MM.1S (cell line): ENCODE measurements around the gene TENM4.

Experiments
- EZH2 ChIP-seq: fragments of 300-600 bp; sonication (generic); optimal IDR thresholded peaks from 2 replicates; pipeline ENCODE3; 2017; ENCODE audit warnings: low read depth, mild to moderate bottlenecking, antibody characterized with exemption, low read length, mixed read lengths
- EZH2phosphoT487 ChIP-seq: fragments of 300-600 bp; sonication (generic); IDR thresholded peaks from 2 replicates; pipeline ENCODE4 v1.6.1; 2018; ENCODE audit warnings: antibody characterized with exemption, low read length
- TF ChIP-seq, protein P1 (sequence below): fragments of 300-600 bp; sonication (generic); IDR thresholded peaks from 2 replicates; pipeline ENCODE4 v1.5.1; 2016; ENCODE audit warnings: antibody characterized with exemption, low read length, mixed read lengths

DNA sequence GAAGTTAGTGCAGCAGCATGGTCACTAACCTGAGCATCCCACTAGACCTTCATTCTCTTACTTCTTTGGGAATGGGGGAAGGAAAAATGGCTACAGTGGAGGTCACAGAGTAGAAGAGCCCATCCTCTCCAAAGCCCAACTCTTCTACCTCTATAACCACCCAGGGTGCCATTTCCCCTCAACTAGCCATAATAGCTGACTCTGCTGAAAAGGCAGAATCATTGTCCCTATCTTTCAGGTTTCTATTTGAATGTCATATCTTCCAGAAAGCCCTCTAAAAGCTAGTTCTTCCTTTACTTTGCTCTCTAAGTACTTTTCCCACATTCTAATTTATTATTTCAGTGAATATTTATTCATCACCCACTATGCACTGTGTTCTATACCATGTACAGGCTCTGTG lies 421.6 kb downstream of the TENM4 start:
- TF ChIP-seq, protein P1, sequence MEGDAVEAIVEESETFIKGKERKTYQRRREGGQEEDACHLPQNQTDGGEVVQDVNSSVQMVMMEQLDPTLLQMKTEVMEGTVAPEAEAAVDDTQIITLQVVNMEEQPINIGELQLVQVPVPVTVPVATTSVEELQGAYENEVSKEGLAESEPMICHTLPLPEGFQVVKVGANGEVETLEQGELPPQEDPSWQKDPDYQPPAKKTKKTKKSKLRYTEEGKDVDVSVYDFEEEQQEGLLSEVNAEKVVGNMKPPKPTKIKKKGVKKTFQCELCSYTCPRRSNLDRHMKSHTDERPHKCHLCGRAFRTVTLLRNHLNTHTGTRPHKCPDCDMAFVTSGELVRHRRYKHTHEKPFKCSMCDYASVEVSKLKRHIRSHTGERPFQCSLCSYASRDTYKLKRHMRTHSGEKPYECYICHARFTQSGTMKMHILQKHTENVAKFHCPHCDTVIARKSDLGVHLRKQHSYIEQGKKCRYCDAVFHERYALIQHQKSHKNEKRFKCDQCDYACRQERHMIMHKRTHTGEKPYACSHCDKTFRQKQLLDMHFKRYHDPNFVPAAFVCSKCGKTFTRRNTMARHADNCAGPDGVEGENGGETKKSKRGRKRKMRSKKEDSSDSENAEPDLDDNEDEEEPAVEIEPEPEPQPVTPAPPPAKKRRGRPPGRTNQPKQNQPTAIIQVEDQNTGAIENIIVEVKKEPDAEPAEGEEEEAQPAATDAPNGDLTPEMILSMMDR: no peak
- TF ChIP-seq EZH2 (no peak), EZH2phosphoT487 (no peak)
